HepG2 (cell line): ENCODE measurements around the gene BAG3. TPM values are rescaled to one million over a fixed set of nuclear protein-coding genes. Genes with fewer than 3 reads are reported as not detected.

Experiments used
- ATAC-seq: fragments of 200-7000 bp; cut with Tn5 transposase; 3 replicates; pipeline ENCODE4 v1.9.1; 2020; ENCODE audit warnings: mild to moderate bottlenecking, moderate library complexity
- BruUV-seq: library from RNA; stranded (reverse); fragments of 400-500 nt; replicated peaks from 2 replicates; lab custom pipeline; 2021; lab: Mats Ljungman, UMichigan
- CTCF ChIA-PET: fragments of 300-600 bp; formaldehyde crosslinking; extraction: SDS; loops from one replicate; lab custom pipeline; 2021; ENCODE audit warnings: low total read pairs, inconsistent platforms, low intra/inter-chr PET ratio; lab: Yijun Ruan, JAX
- POLR2A ChIA-PET: fragments of 350-600 bp; sonication (Branson Sonifier 250); formaldehyde crosslinking; loops from one replicate; lab custom pipeline; 2020; ENCODE audit warnings: antibody characterized with exemption, inconsistent platforms; lab: Yijun Ruan, JAX
- DNase-seq: peaks from one replicate; pipeline ENCODE4 v3.0.0-alpha.2; 2015; ENCODE audit warnings: low spot score
- FAIRE-seq: peaks from 3 replicates; lab custom pipeline; 2011; peaks lifted over from hg19 to GRCh38; lab: Jason Lieb, UNC
- H2AFZ ChIP-seq: one replicate; pipeline ENCODE4 v1.6.1; 2011; ENCODE audit warnings: low read length, inconsistent platforms
- H3K27ac ChIP-seq: fragments of 300-600 bp; 3 replicates; pipeline ENCODE4 v1.8.0; 2011; ENCODE audit warnings: mixed run types, mild to moderate bottlenecking, mixed read lengths, low read length, inconsistent platforms; ENCODE audit not compliant: insufficient read depth; ENCODE audit errors: extremely low read length
- H3K27me3 ChIP-seq, 2 experiments: fragments of 200-600 bp in 1 of 2; 2 replicates in 1 of 2; 3 replicates in 1 of 2; pipeline versions ENCODE4 v1.6.0 to v1.8.0; 2011; ENCODE audit warnings: low read length in 2 of 2, mild to moderate bottlenecking in 2 of 2, moderate library complexity in 2 of 2, inconsistent platforms in 1 of 2; ENCODE audit not compliant: insufficient read depth in 2 of 2, control insufficient read depth in 1 of 2
- H3K36me3 ChIP-seq, 2 experiments: fragments of 200-600 bp in 1 of 2; replicated peaks in 1 of 2; 2 replicates in 1 of 2; 3 replicates in 1 of 2; pipeline versions ENCODE4 v1.5.1 to v1.8.0; 2011; ENCODE audit warnings: low read length in 2 of 2, inconsistent platforms in 1 of 2; ENCODE audit not compliant: insufficient read depth in 2 of 2, control insufficient read depth in 1 of 2
- H3K4me1 ChIP-seq: 2 replicates; pipeline ENCODE4 v1.5.1; 2012; ENCODE audit warnings: low read length, inconsistent platforms; ENCODE audit not compliant: insufficient read depth
- H3K4me2 ChIP-seq: 2 replicates; pipeline ENCODE4 v1.6.0; 2011; ENCODE audit warnings: low read depth, low read length, inconsistent platforms
- H3K4me3 ChIP-seq, 3 experiments: fragments of 200-600 bp in 1 of 3; sonication (generic), shearing (Covaris generic) in 1 of 3; replicated peaks in 1 of 3; 2 replicates each; pipeline ENCODE4 v1.5.1; 2011 to 2016; ENCODE audit warnings: low read length in 3 of 3, inconsistent platforms in 2 of 3, low read depth in 2 of 3, mild to moderate bottlenecking in 2 of 3, control low read depth in 1 of 3, mixed read lengths in 1 of 3; ENCODE audit not compliant: insufficient read depth in 1 of 3
- H3K79me2 ChIP-seq: one replicate; pipeline ENCODE4 v1.6.1; 2011; ENCODE audit warnings: low read length, inconsistent platforms; ENCODE audit not compliant: insufficient read depth
- H3K9ac ChIP-seq: 2 replicates; pipeline ENCODE4 v1.6.0; 2011; ENCODE audit warnings: mild to moderate bottlenecking, low read depth, low read length, inconsistent platforms; ENCODE audit not compliant: insufficient read depth
- H3K9me3 ChIP-seq: 2 replicates; pipeline ENCODE4 v1.5.1; 2012; ENCODE audit warnings: mild to moderate bottlenecking, low read length
- H4K20me1 ChIP-seq: 2 replicates; pipeline ENCODE4 v1.6.0; 2011; ENCODE audit warnings: inconsistent platforms, mild to moderate bottlenecking, low read length, moderate library complexity; ENCODE audit not compliant: insufficient read depth
- ATM ChIP-seq: fragments of 450-650 bp; IDR thresholded peaks from 2 replicates; pipeline ENCODE4 v1.7.1; 2017; ENCODE audit warnings: mild to moderate bottlenecking, borderline replicate concordance
- DR1 ChIP-seq: sonication (generic); formaldehyde crosslinking; IDR thresholded peaks from 2 replicates; pipeline ENCODE4 v1.8.0; 2021; ENCODE audit warnings: mild to moderate bottlenecking, missing genetic modification reagents, inconsistent platforms
- ELF3 ChIP-seq: IDR thresholded peaks from 2 replicates; pipeline ENCODE4 v1.6.1; 2016; ENCODE audit warnings: missing genetic modification reagents, missing compliant biosample characterization
- IRF1 ChIP-seq: sonication (generic); formaldehyde crosslinking; IDR thresholded peaks from 2 replicates; pipeline ENCODE4 v1.4.0; 2020; ENCODE audit warnings: low read depth, mild to moderate bottlenecking, missing genetic modification reagents
- MAFK ChIP-seq, 2 experiments: IDR thresholded peaks in 1 of 2; conservative IDR thresholded peaks in 1 of 2; 2 replicates each; pipeline ENCODE4 v1.6.1; 2011; ENCODE audit warnings: improper control_type of control experiment in 2 of 2, low read length in 2 of 2
- MIXL1 ChIP-seq: IDR thresholded peaks from 2 replicates; pipeline ENCODE4 v1.6.1; 2016
- MZF1 ChIP-seq: sonication (generic); formaldehyde crosslinking; IDR thresholded peaks from 2 replicates; pipeline ENCODE4 v1.8.1; 2023; ENCODE audit warnings: mild to moderate bottlenecking, missing genetic modification reagents, borderline replicate concordance
- PBX2 ChIP-seq: IDR thresholded peaks from 2 replicates; pipeline ENCODE4 v1.6.1; 2016; ENCODE audit warnings: control low read depth
- RFX3 ChIP-seq: IDR thresholded peaks from 2 replicates; pipeline ENCODE4 v1.6.1; 2016; ENCODE audit warnings: missing biosample characterization, missing genetic modification reagents
- STAG1 ChIP-seq: sonication (generic); formaldehyde crosslinking; IDR thresholded peaks from 2 replicates; pipeline ENCODE4 v1.4.0; 2020; ENCODE audit warnings: missing genetic modification reagents
- ZBTB4 ChIP-seq: sonication (generic); formaldehyde crosslinking; IDR thresholded peaks from 2 replicates; pipeline ENCODE4 v1.4.0; 2020; ENCODE audit warnings: missing genetic modification reagents, mild to moderate bottlenecking, borderline replicate concordance
- ZFAT ChIP-seq: sonication (generic); formaldehyde crosslinking; conservative IDR thresholded peaks from 2 replicates; pipeline ENCODE4 v1.8.1; 2023; ENCODE audit warnings: missing genetic modification reagents, inconsistent platforms
- ZFP62 ChIP-seq: sonication (generic); formaldehyde crosslinking; IDR thresholded peaks from 2 replicates; pipeline ENCODE4 v1.4.0; 2020; ENCODE audit warnings: missing genetic modification reagents
- ZNF230 ChIP-seq: sonication (generic); formaldehyde crosslinking; IDR thresholded peaks from 2 replicates; pipeline ENCODE4 v1.4.0; 2020; ENCODE audit warnings: mild to moderate bottlenecking, missing genetic modification reagents
- ZNF235 ChIP-seq: sonication (generic); formaldehyde crosslinking; IDR thresholded peaks from 2 replicates; pipeline ENCODE4 v1.8.1; 2023; ENCODE audit warnings: mild to moderate bottlenecking, missing genetic modification reagents, borderline replicate concordance
- ZNF3 ChIP-seq: IDR thresholded peaks from 2 replicates; pipeline ENCODE4 v1.7.0; 2017; ENCODE audit warnings: inconsistent platforms
- ZNF354B ChIP-seq: sonication (generic); formaldehyde crosslinking; IDR thresholded peaks from 2 replicates; pipeline ENCODE4 v1.8.0; 2022; ENCODE audit warnings: mild to moderate bottlenecking, missing genetic modification reagents
- ZNF484 ChIP-seq: sonication (generic); formaldehyde crosslinking; IDR thresholded peaks from 2 replicates; pipeline ENCODE4 v1.5.1; 2020; ENCODE audit warnings: mild to moderate bottlenecking, low read depth, missing genetic modification reagents, borderline replicate concordance
- ZNF747 ChIP-seq: sonication (generic); formaldehyde crosslinking; IDR thresholded peaks from 2 replicates; pipeline ENCODE4 v1.8.1; 2023; ENCODE audit warnings: missing genetic modification reagents, mild to moderate bottlenecking, borderline replicate concordance
- ZNF75D ChIP-seq: sonication (generic); formaldehyde crosslinking; IDR thresholded peaks from 2 replicates; pipeline ENCODE4 v1.8.1; 2023; ENCODE audit warnings: missing genetic modification reagents, mild to moderate bottlenecking, borderline replicate concordance
- WGBS: methylation state at CpG from one replicate; pipeline ENCODE4 v1.1.6; 2017; ENCODE audit warnings: low lambda C conversion rate; 5-methylcytosine and 5-hydroxymethylcytosine counted together
- in situ Hi-C: cut with HindIII; loops from 2 replicates; pipeline ENCODE4 v1.10.0; 2017; ENCODE audit warnings: low pct_unique_long_range_greater_than_20kb; ENCODE audit not compliant: extremely low pct_ligation_motif_present
- intact Hi-C: fragments of 100-400 bp; cut with micrococcal nuclease; formaldehyde crosslinking; loops from one replicate; pipeline ENCODE4 v1.10.0; 2022; ENCODE audit not compliant: unreplicated experiment
- polyA plus RNA-seq, 8 experiments: library from polyadenylated mRNA; depleted of rRNA in 3 of 8; stranded (reverse) in 7 of 8; unstranded in 1 of 8; fragments of >200 nt; fragmentation: Illumina TruSeq in 4 of 8; extraction: Trizol in 4 of 8; gene quantifications; 2 replicates each; pipeline versions ENCODE4 v1.2.1 to v1.2.3, GENCODE V29; 2011 to 2016; ENCODE audit warnings: low read depth in 4 of 8, missing spikeins in 1 of 8, mixed read lengths in 1 of 8; ENCODE audit not compliant: insufficient read depth in 1 of 8
- total RNA-seq, 5 experiments: library from RNA; depleted of rRNA; stranded (reverse); fragments of >200 nt; fragmentation: Illumina TruSeq; extraction: Trizol; gene quantifications; 2 replicates each; pipeline ENCODE4 v1.2.3, GENCODE V29; 2016; ENCODE audit warnings: low read depth in 1 of 5

The BAG3 gene
- total and polyA plus RNA-seq, 2 of the 13 experiments (the other 11 are each of a cell fraction or from before 2014, with no cell fraction given) = 2.9 to 6.7 TPM

- TF ChIP-seq ZBTB4 (CRISPR knock-in tag) (no peak), ZNF75D (CRISPR knock-in tag) (no peak), ZFAT (CRISPR knock-in tag) (no peak), ZNF354B (no peak), ATM (no peak)
Observed at GRCh38 chr10:119694608-119695007, 43.4 kb downstream of the BAG3 start (continued).

- DNase-seq (no peak), FAIRE-seq (no peak), ATAC-seq (no peak)
- BruUV-seq = no TSS peak
- no peak overlapping the region for H3K9ac ChIP-seq
- no peak for TF ChIP-seq ZNF747
- no peak for TF ChIP-seq ZNF230
- no peak for TF ChIP-seq IRF1 (CRISPR knock-in tag)
- no peak for TF ChIP-seq ELF3 (CRISPR knock-in tag)
- TF ChIP-seq DR1 = no peak
- no peak for TF ChIP-seq RFX3 (CRISPR knock-in tag)
- no peak for TF ChIP-seq ZFP62 (CRISPR knock-in tag)
- TF ChIP-seq ZNF3 = no peak
- no peak for TF ChIP-seq MAFK (conservative IDR thresholded peaks at IDR 0.05 in 1 of 2, IDR thresholded peaks at IDR 0.05 in 1 of 2; ENCODE audit: low read length in 2 of 2)
- no peak for TF ChIP-seq STAG1 (CRISPR knock-in tag)
- no peak for TF ChIP-seq MZF1
- TF ChIP-seq PBX2 (CRISPR knock-in tag) = no peak
- TF ChIP-seq ZNF484 (CRISPR knock-in tag) = no peak
- no peak for TF ChIP-seq MIXL1 (CRISPR knock-in tag)
- no peak for TF ChIP-seq ZNF235 (CRISPR knock-in tag)
- peaks cover 6% of the 10 kb centered on the region; the same call in 1 of the 2 replicates for H3K4me1 ChIP-seq
- H3K4me2 ChIP-seq = no peak overlapping the region
- WGBS = 81% methylated on average over 4 of the region's 4 CpGs
- H2AFZ ChIP-seq = no peak overlapping the region
- H3K9me3 ChIP-seq = no peaks in the 10 kb centered on the region
- H3K4me3 ChIP-seq = no peak overlapping the region
- H3K27me3 ChIP-seq = peaks cover 0 to 4% of the 10 kb centered on the region in 2 experiments; a peak in 1 of 5 replicates
- intact Hi-C loops (no loop called here), in situ Hi-C loops (no loop called here)
- ChIA-PET POLR2A (interaction anchor here (0.8 kb wide), 1 partner anchor 25 kb away, joined by 3 read pairs; the partner anchor contains the start of gene INPP5F), CTCF (no interaction called here)
- no peaks in the 10 kb centered on the region for H3K36me3 ChIP-seq
- no peaks in the 10 kb centered on the region for H4K20me1 ChIP-seq
- H3K79me2 ChIP-seq = no peaks in the 10 kb centered on the region
- H3K27ac ChIP-seq = no peak overlapping the region
Observed at GRCh38 chr10:119700321-119700954, 49.3 kb downstream of the BAG3 start.
